Activated T-cell treated with anti-CD3 and anti-CD28 coated beads, Interleukin-2, amount 50 U/mL, for 24 hours (primary cell): ENCODE results near the gene CRYBA1.
A peak's percentile ranks its signal among the peaks of the same experiment; 100 is the strongest.
"Not testable (repeated sequence)": the region's sequence is repeated elsewhere in the genome, so short reads cannot be mapped to it uniquely, and the experiment has no call there.

Source experiments
- DNase-seq: peaks from one replicate; pipeline ENCODE4 v3.0.0-alpha.2; 2020
- H3K27ac Mint-ChIP-seq: 2 replicates; pipeline ENCODE4 v1.8.0; 2020; ENCODE audit warnings: mild to moderate bottlenecking, mixed read lengths
- H3K27me3 Mint-ChIP-seq: 2 replicates; pipeline ENCODE4 v1.8.0; 2020; ENCODE audit warnings: mixed read lengths
- H3K36me3 Mint-ChIP-seq: 2 replicates; pipeline ENCODE4 v1.8.0; 2020; ENCODE audit warnings: low read depth, mixed read lengths
- H3K4me1 Mint-ChIP-seq: 2 replicates; pipeline ENCODE4 v1.8.0; 2020; ENCODE audit warnings: low read depth, mixed read lengths
- H3K4me3 Mint-ChIP-seq: 2 replicates; pipeline ENCODE4 v1.8.0; 2020; ENCODE audit warnings: mild to moderate bottlenecking, moderate library complexity, mixed read lengths
- H3K9me3 Mint-ChIP-seq: 2 replicates; pipeline ENCODE4 v1.8.0; 2020; ENCODE audit warnings: mixed read lengths

CRYBA1 gene

DNA sequence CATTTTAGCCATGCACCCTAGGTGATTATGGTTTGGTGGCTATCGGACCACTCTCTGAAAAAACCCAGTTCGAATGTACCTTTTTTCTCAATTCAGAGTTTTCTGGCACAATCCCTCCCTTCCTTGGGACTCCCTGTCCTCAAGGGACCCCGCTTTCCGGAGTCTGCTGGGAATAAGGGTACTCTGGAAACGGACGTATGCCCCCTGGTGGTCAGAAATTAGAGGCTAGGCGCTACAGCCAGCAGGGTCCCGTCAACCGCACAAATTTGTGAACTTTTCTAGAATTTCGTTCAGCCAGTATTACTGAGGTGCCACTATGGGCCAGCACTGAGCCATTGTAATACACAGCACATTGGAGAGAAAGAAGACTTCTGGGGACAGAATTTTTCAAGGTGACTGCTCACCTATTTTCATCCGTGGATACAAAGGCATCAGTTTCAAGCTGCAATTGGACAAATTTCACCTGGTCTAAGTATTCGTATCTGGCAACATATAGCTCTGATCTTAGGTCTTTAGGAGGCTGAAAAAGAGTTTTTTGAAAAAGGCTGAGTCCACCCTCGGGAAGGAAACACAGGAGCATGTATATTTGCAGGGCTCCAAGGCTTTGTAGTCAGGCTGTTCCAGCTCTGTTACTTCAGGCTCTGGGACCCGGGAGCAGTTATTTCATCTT is 27.1 kb upstream of the CRYBA1 start:
- H3K27ac Mint-ChIP-seq, result no peak overlapping the region
- no peak overlapping the region for H3K4me3 Mint-ChIP-seq
- H3K36me3 Mint-ChIP-seq, result no peaks in the 10 kb centered on the region
- H3K4me1 Mint-ChIP-seq, result peaks cover 8% of the 10 kb centered on the region
- H3K27me3 Mint-ChIP-seq, result no peaks in the 10 kb centered on the region
- H3K9me3 Mint-ChIP-seq, result no peaks in the 10 kb centered on the region
- DNase-seq, result peak; percentile 75

DNA sequence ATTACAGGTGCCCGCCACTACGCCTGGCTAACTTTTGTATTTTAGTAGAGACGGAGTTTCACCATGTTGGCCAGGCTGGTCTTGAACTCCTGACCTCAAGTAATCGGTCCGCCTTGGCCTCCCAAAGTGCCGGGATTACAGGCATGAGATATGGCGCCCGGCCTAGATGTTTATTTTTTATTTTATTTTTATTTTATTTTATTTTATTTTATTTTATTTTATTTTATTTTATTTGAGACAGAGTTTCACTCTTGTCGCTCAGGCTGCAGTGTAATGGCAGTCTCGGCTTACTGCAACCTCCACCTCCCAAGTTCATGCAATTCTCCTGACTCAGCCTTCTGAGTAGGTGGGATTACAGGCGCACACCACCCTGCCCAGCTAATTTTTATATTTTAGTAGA is 25.3 kb upstream of the CRYBA1 start:
- DNase-seq, H3K36me3 Mint-ChIP-seq, H3K9me3 Mint-ChIP-seq, H3K4me3 Mint-ChIP-seq, H3K27me3 Mint-ChIP-seq, H3K27ac Mint-ChIP-seq: not testable (repeated sequence)
- H3K4me1 Mint-ChIP-seq, result peaks cover 12% of the 10 kb centered on the region

DNA sequence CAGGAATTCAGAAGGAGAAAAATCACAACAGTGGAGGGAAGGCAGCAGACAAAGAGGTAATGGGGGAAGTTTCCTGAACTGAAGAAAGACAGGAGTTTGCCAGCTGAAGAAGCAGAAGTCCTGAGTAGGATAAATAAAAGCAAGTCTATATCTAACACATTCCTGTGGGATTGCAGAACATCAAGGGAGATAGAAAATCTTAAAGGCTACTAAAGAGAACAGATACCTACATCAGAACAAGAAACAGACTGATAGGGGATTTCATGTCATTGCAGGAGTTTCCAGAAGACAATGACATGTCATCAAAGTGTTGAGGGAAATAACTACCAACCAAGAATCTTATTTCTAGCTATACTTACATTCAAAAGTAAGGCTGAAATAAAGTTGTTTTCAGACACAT is 21.3 kb upstream of the CRYBA1 start:
- Mint-ChIP-seq H3K4me1 (peaks cover 6% of the 10 kb centered on the region), H3K36me3 (no peaks in the 10 kb centered on the region)

DNA sequence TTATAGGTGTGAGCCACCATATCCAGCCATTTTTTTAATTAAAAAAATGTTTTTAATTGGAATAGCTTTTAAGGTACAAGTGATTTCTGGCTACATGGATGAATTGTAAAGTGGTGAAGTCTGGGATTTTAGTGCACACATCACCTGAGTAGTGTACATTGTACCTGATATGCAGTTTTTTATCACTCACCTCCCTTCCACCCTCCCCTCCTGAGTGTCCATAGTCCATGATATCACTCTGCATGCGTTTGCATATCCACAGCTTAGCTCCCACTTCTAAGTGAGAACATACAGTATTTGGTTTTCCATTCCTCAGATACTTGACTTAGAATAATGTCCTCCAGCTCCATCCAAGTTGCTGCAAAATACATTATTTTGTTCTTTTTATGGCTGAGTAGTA is 13.4 kb upstream of the CRYBA1 start:
- Mint-ChIP-seq H3K36me3 (no peaks in the 10 kb centered on the region), H3K4me1 (no peaks in the 10 kb centered on the region), H3K9me3 (no peaks in the 10 kb centered on the region), H3K27ac (no peak overlapping the region), H3K4me3 (no peak overlapping the region), H3K27me3 (no peaks in the 10 kb centered on the region)
- DNase-seq, result no peak

More for the DNA sequence above, 21.3 kb upstream of the CRYBA1 start:
- H3K27me3 Mint-ChIP-seq, result no peaks in the 10 kb centered on the region
- no peak overlapping the region for H3K27ac Mint-ChIP-seq
- H3K4me3 Mint-ChIP-seq, result no peak overlapping the region
- no peaks in the 10 kb centered on the region for H3K9me3 Mint-ChIP-seq
- no peak for DNase-seq

DNA sequence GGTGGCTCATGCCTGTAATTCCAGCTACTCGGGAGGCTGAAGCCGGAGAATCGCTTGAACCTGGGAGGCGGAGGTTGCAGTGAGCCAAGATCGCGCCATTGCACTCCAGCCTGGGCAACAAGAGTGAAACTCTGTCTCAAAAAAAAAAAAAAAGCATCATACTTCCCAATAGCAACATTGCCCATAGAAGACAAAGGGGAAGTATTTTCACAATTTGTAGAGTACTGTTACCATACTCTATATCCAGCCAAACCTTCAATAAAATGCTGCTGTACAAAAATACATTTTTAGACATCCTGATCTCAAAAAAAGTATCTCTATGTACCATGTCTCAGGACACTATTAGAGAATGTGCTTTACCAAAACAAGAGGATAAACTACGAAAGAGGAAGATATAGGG is 11.7 kb upstream of the CRYBA1 start:
- H3K27me3 Mint-ChIP-seq, H3K36me3 Mint-ChIP-seq, H3K9me3 Mint-ChIP-seq, H3K27ac Mint-ChIP-seq, H3K4me3 Mint-ChIP-seq, H3K4me1 Mint-ChIP-seq, DNase-seq: not testable (repeated sequence)

DNA sequence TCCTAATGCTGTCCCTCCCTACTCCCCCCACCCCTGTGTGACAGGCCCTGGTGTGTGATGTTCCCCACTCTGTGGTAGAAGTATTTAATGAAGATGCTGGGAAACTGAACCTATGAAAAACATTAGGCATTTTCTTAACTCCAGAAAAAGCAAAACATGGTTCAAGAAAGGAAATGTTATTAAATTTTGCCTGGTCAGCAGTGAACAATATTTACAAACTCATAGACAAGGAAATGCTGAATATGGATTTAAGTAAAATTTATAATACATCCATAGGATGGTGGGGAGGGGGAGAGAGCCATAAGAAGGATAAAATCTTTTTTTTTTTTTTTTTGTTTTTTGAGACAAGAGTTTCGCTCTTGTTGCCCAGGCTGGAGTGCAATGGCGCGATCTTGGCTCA is 10.8 kb upstream of the CRYBA1 start:
- H3K9me3 Mint-ChIP-seq, result no peaks in the 10 kb centered on the region
- no peak overlapping the region for H3K4me3 Mint-ChIP-seq

DNA sequence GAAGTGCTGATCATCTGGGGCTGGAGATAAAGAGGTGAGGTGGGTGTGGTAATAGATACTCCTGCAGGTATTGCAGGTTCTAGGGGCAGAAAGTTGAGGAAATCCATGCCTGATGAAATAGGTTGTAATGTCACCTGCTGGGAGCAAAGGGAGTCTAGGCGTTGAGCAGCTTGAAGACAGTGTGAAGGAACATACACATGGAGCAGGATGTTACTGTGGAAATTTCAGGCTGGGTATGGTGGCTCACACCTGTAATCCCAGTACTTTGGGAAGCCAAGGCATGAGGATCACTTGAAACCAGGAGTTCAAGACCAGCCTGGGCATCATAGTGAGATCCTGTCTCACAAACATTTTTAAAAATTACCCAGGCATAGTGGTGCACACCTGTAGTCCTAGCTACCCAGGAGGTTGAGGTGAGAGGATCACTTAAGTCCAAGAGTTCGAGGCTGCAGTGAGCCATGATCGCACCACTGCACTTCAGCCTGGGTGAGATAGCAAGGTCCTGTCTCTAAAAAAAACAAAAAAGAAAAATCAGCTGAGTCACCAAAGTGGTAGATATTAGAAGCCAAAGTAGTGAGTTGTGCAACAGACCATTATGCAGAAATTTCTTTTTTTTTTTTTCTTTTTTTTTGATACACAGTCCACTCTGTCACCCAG is 9.1 kb upstream of the CRYBA1 start:
- no peak overlapping the region for H3K27ac Mint-ChIP-seq
- no peaks in the 10 kb centered on the region for H3K36me3 Mint-ChIP-seq
- H3K27me3 Mint-ChIP-seq, result no peaks in the 10 kb centered on the region
- H3K4me3 Mint-ChIP-seq, result no peak overlapping the region
- H3K4me1 Mint-ChIP-seq, result peaks cover 14% of the 10 kb centered on the region
- no peaks in the 10 kb centered on the region for H3K9me3 Mint-ChIP-seq
- DNase-seq, result no peak

More for the DNA sequence above, 10.8 kb upstream of the CRYBA1 start:
- no peaks in the 10 kb centered on the region for H3K36me3 Mint-ChIP-seq
- H3K4me1 Mint-ChIP-seq, result peaks cover 6% of the 10 kb centered on the region
- no peak for DNase-seq
- H3K27ac Mint-ChIP-seq, result no peak overlapping the region
- H3K27me3 Mint-ChIP-seq, result no peaks in the 10 kb centered on the region

DNA sequence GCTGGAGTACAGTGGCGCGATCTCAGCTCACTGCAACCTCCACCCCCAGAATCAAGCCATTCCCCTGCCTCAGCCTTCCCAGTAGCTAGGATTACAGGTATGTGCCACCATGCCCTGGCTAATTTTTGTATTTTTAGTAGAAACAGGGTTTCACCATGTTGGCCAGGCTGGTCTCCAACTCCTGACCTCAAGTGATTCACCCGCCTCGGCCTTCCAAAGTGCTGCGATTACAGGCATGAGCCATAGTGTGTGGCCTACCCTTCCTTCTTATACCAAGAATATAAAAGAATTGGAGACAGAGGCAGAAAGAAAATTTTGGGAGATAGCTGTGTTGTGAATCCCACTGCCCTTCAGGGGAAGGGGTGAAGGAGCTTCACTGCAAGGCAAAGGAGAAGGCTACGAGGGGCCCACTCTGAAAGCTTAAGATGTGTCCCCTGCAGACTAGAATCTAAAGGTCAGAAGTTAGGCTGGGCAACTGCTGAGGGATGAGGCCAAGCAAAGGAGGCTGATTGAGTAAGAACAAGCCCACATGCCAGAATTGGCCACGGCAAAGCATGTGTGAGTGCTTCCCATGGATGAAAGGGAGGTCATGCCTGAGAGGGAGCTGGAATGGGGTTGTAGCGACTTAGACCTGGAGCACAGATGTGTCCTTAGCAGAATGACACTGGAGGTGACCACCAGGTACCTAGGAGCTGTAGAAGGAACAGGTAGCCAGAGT is 8.4 kb upstream of the CRYBA1 start:
- no peak for DNase-seq
- H3K4me3 Mint-ChIP-seq, result no peak overlapping the region
- peaks cover 14% of the 10 kb centered on the region for H3K4me1 Mint-ChIP-seq
- H3K27ac Mint-ChIP-seq, result no peak overlapping the region
- H3K36me3 Mint-ChIP-seq, result no peaks in the 10 kb centered on the region
- H3K27me3 Mint-ChIP-seq, result no peaks in the 10 kb centered on the region
- H3K9me3 Mint-ChIP-seq, result no peaks in the 10 kb centered on the region

DNA sequence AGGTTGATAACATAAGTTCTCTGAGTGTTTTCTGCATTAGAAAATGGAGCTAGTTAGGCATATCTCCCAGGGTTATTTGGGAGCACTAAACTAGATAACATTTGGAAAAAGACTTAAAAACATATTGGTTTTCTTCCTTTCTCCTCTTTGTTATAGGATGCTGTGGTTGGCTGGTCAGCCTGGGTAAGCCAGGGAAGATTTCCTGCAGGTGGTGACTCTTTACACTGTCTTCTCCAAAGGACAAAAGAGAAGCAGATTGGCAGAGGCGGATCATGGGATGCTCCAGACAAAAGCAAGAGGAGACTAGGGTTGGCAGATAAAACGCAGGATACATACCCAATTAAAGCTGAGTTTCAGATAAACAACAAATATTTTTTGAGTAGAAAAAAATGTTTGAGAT is 6.2 kb upstream of the CRYBA1 start:
- no peak for DNase-seq
- peaks cover 14% of the 10 kb centered on the region for H3K4me1 Mint-ChIP-seq
- no peaks in the 10 kb centered on the region for H3K9me3 Mint-ChIP-seq
- no peak overlapping the region for H3K27ac Mint-ChIP-seq
- H3K36me3 Mint-ChIP-seq, result no peaks in the 10 kb centered on the region
- no peak overlapping the region for H3K4me3 Mint-ChIP-seq
- H3K27me3 Mint-ChIP-seq, result no peaks in the 10 kb centered on the region

DNA sequence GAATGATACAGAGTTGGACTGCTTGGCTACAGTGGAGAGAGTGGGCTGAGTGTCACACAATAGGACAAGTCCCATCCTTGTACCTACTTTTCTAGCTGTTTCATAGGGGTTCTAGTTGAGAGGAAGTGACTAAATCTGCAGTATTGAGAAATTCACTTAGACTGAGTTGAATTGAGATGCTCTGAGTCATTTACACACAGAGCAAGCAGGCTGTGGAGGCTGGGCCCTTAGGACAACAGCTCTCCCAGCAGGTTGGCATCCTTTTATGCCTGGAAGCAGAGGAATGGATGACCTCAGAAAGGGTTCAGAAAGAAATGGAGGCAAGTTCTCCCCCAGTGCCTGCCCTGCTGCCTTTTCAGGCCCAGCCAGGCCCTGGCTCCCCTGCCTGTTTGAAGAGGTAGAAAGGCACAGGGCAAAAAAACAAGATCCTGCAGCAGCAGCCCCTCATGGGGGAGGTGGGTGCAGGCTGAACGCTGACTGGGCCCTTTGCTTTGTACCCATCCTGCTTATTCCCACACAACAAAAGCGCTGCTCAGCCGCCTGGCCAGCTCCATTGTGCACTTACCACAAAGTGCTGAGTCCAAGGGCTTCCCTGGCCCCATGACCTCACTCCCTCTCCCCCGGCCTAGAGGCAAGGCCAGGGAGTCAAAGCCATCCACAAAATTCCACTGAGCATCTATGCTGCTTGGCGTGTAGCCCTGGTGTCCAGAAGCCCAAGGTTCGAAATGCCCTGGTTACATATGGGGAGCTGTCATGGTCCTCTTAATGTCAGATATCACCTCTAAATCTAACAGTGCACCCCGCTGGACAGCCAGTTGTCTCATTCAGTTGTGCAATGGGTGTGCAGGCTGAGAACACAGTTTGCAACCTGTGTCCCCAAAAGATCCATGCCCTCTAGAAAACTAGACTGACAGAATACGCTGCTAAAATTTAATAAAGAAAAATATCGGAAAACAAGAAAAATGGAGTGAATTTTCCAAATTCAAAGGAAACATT is 5.4 kb upstream of the CRYBA1 start:
- no peaks in the 10 kb centered on the region for H3K36me3 Mint-ChIP-seq
- H3K4me1 Mint-ChIP-seq, result peaks cover 14% of the 10 kb centered on the region
- peak overlapping the region; percentile 44 for H3K27ac Mint-ChIP-seq
- H3K9me3 Mint-ChIP-seq, result no peaks in the 10 kb centered on the region
- no peak overlapping the region for H3K4me3 Mint-ChIP-seq
- H3K27me3 Mint-ChIP-seq, result no peaks in the 10 kb centered on the region
- DNase-seq, result no peak

DNA sequence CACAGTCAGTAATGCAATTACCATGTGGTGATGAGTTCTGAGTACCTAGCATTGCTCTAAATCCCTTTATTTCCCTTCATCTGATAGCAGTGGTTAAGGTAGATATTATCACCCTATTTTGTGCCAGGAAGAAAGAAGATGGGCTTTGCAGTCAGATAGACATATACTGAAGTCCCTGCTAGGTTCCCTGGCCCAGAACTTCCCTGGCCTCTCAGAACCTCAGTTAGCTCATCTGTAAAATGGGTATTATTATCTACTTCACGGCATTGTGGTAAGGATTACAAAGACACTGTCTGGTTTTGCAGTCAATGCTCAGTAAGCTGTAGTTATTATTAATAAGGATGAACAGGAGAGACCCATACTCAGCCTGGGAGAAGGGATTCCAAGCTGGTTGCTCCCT is 4.6 kb upstream of the CRYBA1 start:
- Mint-ChIP-seq H3K27ac (no peak overlapping the region), H3K4me3 (no peak overlapping the region), H3K36me3 (no peaks in the 10 kb centered on the region), H3K27me3 (no peaks in the 10 kb centered on the region), H3K9me3 (no peaks in the 10 kb centered on the region), H3K4me1 (peaks cover 14% of the 10 kb centered on the region)
- no peak for DNase-seq

DNA sequence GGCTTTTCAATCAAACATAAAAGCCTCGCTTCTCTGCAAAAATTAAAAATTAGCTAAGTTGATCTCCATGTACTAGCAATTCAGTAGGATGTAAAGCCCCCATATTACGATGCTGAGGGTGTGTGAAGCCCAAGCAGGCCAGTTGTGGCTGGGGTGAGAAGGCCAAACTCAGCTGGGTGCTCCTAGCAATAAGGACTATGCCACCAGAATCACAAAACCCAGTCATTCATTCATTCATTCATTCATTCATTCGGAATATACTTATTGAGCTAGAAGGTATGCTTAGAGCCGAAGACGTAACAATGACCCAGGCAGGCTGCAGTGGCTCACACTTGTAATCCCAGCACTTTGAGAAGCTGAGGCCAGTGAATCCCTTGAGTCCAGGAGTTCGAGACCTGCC is 3.9 kb upstream of the CRYBA1 start:
- Mint-ChIP-seq H3K27ac (no peak overlapping the region), H3K9me3 (no peaks in the 10 kb centered on the region), H3K36me3 (no peaks in the 10 kb centered on the region), H3K4me1 (peaks cover 14% of the 10 kb centered on the region), H3K27me3 (no peaks in the 10 kb centered on the region), H3K4me3 (no peak overlapping the region)
- no peak for DNase-seq

DNA sequence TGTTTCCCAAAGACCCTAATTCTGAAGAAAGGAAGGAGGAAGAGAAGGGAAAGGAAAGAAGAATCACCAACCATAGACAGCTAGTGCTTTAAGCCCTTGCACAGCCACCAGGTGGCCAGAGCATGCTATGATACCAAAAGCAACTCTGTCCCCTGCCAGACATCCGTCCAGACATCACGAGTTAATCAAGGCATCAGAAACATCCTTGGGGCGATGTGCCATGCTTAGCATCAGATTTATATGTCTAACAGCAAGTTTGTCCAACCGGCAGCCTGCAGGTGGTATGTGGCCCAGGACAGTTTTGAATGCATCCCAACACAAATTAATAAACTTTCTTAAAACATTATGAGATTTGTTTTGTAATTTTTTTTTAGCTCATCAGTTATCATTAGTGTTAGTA is 2.9 kb upstream of the CRYBA1 start:
- Mint-ChIP-seq H3K36me3 (no peaks in the 10 kb centered on the region), H3K27me3 (no peaks in the 10 kb centered on the region), H3K4me3 (no peak overlapping the region), H3K27ac (no peak overlapping the region), H3K4me1 (peaks cover 14% of the 10 kb centered on the region), H3K9me3 (no peaks in the 10 kb centered on the region)
- DNase-seq, result no peak

DNA sequence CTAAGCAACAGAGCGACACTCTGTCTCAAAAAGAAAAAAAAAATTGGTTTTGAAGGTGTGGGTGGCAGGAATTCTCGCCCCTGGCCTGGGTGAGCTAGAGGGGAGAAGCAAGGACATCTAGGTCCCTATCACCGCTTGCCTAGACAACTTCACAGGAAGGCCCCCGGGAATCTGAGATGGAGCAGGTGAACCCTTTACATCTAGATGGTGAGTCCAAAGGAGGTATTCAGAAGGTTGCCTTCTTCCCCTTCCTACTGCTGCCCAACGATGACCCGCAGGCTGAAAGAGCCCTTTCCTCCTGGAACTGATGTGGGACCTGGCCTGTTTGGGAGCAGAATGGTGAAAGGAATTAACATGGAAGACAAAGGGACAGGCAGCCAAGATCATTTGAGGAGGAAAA is 1.3 kb upstream of the CRYBA1 start:
- no peaks in the 10 kb centered on the region for H3K27me3 Mint-ChIP-seq
- DNase-seq, result no peak
- H3K9me3 Mint-ChIP-seq, result no peaks in the 10 kb centered on the region
- no peak overlapping the region for H3K27ac Mint-ChIP-seq
- H3K36me3 Mint-ChIP-seq, result no peaks in the 10 kb centered on the region
- no peak overlapping the region for H3K4me3 Mint-ChIP-seq
- peaks cover 12% of the 10 kb centered on the region for H3K4me1 Mint-ChIP-seq
